ENCODE measurements around the gene FAM13B.

DNA sequence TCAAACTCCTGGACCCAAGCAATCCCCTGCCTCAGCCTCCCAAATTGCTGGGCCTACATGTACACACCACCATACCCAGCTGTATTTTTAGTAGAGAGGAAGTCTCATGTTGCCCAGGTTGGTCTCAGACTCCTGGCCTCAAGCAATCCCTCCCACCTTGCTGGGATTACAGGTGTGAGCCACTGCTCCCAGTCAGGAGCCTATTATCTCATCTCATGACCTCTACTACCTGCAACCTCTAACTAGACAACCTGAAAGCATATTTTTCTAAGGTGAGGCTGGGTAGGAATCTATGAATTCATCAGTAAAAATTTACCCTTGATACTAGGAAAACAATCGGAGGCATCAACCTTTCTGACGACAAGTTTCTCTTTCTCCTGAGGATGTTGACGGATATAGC, 10.0 kb downstream of the FAM13B start:
- TF ChIP-seq CTCF (IDR thresholded peaks at IDR 0.05) (no peak), POLR2A (IDR thresholded peaks at IDR 0.05; ENCODE audit: low read depth) (no peak), POLR2AphosphoS5 (IDR thresholded peaks at IDR 0.05) (no peak), EP300 (IDR thresholded peaks at IDR 0.05) (no peak)

Data from esophagus muscularis mucosa (tissue), 4 donors.